GM21576 (cell line): Measurements from ENCODE around the gene LRRC71.
"Not testable (repeated sequence)": the region's sequence is repeated elsewhere in the genome, so short reads cannot be mapped to it uniquely, and the experiment has no call there.

Source experiments
- ATAC-seq: cut with Tn5 transposase; IDR thresholded peaks from one replicate; pipeline ENCODE4 v1.9.1; 2021; ENCODE audit warnings: mild to moderate bottlenecking, moderate library complexity; ENCODE audit not compliant: unreplicated experiment

LRRC71 gene

GRCh38 chr1:156926695-156927094 is 6.3 kb downstream of the LRRC71 start:
- not testable (repeated sequence) for ATAC-seq

- ATAC-seq: no peak
Measured at GRCh38 chr1:156927215-156928042, 7.0 kb downstream of the LRRC71 start.

- ATAC-seq: no peak
Measured at GRCh38 chr1:156928043-156928602, 7.7 kb downstream of the LRRC71 start.

GRCh38 chr1:156929596-156930238 is 9.3 kb downstream of the LRRC71 start:
- ATAC-seq: no peak

GRCh38 chr1:156930483-156930882 is 10.1 kb downstream of the LRRC71 start:
- ATAC-seq: no peak

- ATAC-seq: no peak
Measured at GRCh38 chr1:156931211-156931952, 10.9 kb downstream of the LRRC71 start.

GRCh38 chr1:156931974-156932710 is 11.7 kb downstream of the LRRC71 start:
- no peak for ATAC-seq

GRCh38 chr1:156933136-156933535 is 12.7 kb downstream of the LRRC71 start:
- no peak for ATAC-seq

- ATAC-seq: no peak
Measured at GRCh38 chr1:156935505-156936128, 15.2 kb downstream of the LRRC71 start.

GRCh38 chr1:156936191-156936590 is 15.8 kb downstream of the LRRC71 start:
- no peak for ATAC-seq

- no peak for ATAC-seq
Measured at GRCh38 chr1:156936721-156937220, 16.3 kb downstream of the LRRC71 start.

- ATAC-seq: no peak
Measured at GRCh38 chr1:156937883-156938282, 17.5 kb downstream of the LRRC71 start.

- no peak for ATAC-seq
Measured at GRCh38 chr1:156938813-156939212, 18.4 kb downstream of the LRRC71 start.

GRCh38 chr1:156939786-156940334 is 19.4 kb downstream of the LRRC71 start:
- ATAC-seq: no peak

- no peak for ATAC-seq
Measured at GRCh38 chr1:156941675-156942074, 21.2 kb downstream of the LRRC71 start.

- ATAC-seq: no peak
Measured at GRCh38 chr1:156942176-156942575, 21.7 kb downstream of the LRRC71 start.

- no peak for ATAC-seq
Measured at GRCh38 chr1:156942576-156942975, 22.1 kb downstream of the LRRC71 start.

GRCh38 chr1:156943756-156944155 is 23.3 kb downstream of the LRRC71 start:
- ATAC-seq: no peak

- ATAC-seq: no peak
Measured at GRCh38 chr1:156944268-156944667, 23.8 kb downstream of the LRRC71 start.

- ATAC-seq: no peak
Measured at GRCh38 chr1:156944848-156945247, 24.4 kb downstream of the LRRC71 start.
